Brain microvascular endothelial cell (primary cell): ENCODE data around the gene TDRKH.

Experiments used
- DNase-seq: peaks from one replicate; pipeline ENCODE4 v3.0.0-alpha.2; 2020
- H3K27ac ChIP-seq: fragments of 250-450 bp; sonication (Bioruptor Pico); 2 replicates; pipeline ENCODE4 v1.5.1; 2020; ENCODE audit warnings: mild to moderate bottlenecking, moderate library complexity
- H3K27me3 ChIP-seq: fragments of 250-450 bp; sonication (Bioruptor Pico); replicated peaks from 2 replicates; pipeline ENCODE4 v1.5.1; 2020; ENCODE audit warnings: mild to moderate bottlenecking
- H3K36me3 ChIP-seq: fragments of 250-450 bp; sonication (Bioruptor Pico); replicated peaks from 2 replicates; pipeline ENCODE4 v1.5.1; 2020; ENCODE audit warnings: mild to moderate bottlenecking
- H3K4me3 ChIP-seq: 2 replicates; pipeline ENCODE4 v1.5.1; 2011; ENCODE audit warnings: low read depth, mild to moderate bottlenecking, control low read depth, low read length, moderate library complexity
- in situ Hi-C: cut with HindIII; loops from 2 replicates; pipeline ENCODE4 v1.10.0; 2017; ENCODE audit warnings: low sequenced_read_pairs, low pct_ligation_motif_present
- TF ChIP-seq, protein P1 (sequence below): IDR thresholded peaks from 2 replicates; pipeline ENCODE4 v1.5.1; 2011; ENCODE audit warnings: low read depth, mild to moderate bottlenecking, moderate library complexity, low read length, control low read depth, inconsistent platforms; ENCODE audit errors: missing control alignments

TDRKH gene

DNA sequence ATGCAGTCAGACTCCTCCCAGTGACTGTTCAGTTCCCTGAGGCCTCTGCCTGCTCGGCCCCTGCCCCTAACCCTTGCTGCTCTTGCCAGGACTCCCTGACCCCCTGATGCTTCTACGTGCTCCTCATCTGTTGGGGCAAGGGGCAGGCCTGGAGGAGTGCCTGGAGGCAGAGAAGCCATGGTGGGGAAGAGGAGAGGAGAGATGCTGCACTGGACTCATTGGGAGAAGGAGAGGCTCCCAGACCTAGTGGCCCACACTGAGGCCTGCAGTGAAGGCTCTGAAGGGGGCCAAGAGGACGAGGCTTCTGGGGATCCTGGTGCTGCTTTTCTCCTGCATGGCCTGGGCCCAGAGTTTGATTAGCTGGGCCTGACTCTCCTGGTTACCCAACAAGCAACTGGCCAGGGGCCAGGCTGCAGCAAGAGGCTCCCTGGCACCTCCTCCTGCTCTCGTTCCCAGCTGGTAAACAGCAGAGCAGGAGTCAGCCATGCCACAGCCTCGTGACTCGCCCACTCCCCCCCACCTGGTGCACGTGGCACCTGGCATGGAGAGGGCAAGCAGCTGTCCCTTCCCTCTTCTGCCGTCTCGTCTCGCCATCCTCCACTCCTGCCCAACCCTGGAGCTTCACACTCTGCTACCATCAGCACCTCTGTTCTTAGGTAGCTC is 42.1 kb upstream of the TDRKH start:
- in situ Hi-C loops = no loop called here

DNA sequence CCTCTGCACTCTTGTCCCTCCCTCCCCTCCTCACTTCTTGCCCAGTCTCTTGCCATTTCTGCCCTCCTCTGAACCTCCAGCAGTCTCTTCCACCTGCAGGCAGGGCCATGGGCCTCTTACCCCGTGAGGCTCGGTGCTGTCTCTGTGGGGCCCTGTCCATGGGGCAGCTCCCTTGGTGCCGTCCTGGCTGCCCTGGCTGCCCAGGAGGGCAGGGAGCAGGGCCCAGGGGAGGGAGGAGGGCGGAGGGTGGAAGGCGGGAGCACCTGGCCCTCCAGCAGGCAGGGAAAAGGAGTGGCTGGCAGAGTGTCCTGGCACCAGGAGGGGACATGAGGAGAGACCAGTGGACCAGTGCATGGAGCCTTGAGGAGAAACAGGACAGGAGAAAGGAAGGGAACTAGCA is 41.3 kb upstream of the TDRKH start, which contains the start of gene RORC:
TSS of gene RORC (minus strand) at position 198 of the 400 bp plus-strand sequence. CDS start at position 160, 38 bp downstream.
- H3K27ac ChIP-seq = no peak within 1 kb of the TSS
- no peaks in the 10 kb centered on the region for H3K27me3 ChIP-seq
- no peaks in the 10 kb centered on the region for H3K36me3 ChIP-seq
- TF ChIP-seq, protein P1, sequence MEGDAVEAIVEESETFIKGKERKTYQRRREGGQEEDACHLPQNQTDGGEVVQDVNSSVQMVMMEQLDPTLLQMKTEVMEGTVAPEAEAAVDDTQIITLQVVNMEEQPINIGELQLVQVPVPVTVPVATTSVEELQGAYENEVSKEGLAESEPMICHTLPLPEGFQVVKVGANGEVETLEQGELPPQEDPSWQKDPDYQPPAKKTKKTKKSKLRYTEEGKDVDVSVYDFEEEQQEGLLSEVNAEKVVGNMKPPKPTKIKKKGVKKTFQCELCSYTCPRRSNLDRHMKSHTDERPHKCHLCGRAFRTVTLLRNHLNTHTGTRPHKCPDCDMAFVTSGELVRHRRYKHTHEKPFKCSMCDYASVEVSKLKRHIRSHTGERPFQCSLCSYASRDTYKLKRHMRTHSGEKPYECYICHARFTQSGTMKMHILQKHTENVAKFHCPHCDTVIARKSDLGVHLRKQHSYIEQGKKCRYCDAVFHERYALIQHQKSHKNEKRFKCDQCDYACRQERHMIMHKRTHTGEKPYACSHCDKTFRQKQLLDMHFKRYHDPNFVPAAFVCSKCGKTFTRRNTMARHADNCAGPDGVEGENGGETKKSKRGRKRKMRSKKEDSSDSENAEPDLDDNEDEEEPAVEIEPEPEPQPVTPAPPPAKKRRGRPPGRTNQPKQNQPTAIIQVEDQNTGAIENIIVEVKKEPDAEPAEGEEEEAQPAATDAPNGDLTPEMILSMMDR = no peak
- H3K4me3 ChIP-seq = no peak within 1 kb of the TSS
- no peak for DNase-seq
- in situ Hi-C loops = no loop called here

More for the DNA sequence above, 42.1 kb upstream of the TDRKH start:
- H3K4me3 ChIP-seq = no peak overlapping the region
- no peak for DNase-seq
- H3K27ac ChIP-seq = no peak overlapping the region
- TF ChIP-seq, protein P1 = no peak
- H3K36me3 ChIP-seq = no peaks in the 10 kb centered on the region
- H3K27me3 ChIP-seq = no peaks in the 10 kb centered on the region

DNA sequence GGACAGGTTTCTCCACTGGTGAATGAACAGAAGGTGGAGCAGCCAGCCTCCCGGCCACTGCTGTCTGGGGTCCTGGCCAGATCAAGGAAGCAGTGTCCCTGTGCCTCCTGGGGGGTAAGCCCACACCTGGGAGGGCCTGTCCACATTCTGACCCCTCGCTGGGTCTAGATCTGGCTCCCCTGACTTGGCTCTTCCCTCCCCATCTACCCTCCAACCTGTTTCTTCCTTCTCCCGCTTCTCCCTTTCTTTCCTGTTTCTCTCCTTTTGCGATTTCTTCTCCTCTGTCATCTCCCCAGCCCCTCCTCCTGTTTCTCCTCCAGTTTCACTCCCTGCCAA is 40.9 kb upstream of the TDRKH start:
- Histone ChIP-seq H3K36me3 (no peaks in the 10 kb centered on the region), H3K4me3 (no peak overlapping the region), H3K27me3 (no peaks in the 10 kb centered on the region), H3K27ac (no peak overlapping the region)
- in situ Hi-C loops = no loop called here
- TF ChIP-seq, protein P1 = no peak
- DNase-seq = no peak

DNA sequence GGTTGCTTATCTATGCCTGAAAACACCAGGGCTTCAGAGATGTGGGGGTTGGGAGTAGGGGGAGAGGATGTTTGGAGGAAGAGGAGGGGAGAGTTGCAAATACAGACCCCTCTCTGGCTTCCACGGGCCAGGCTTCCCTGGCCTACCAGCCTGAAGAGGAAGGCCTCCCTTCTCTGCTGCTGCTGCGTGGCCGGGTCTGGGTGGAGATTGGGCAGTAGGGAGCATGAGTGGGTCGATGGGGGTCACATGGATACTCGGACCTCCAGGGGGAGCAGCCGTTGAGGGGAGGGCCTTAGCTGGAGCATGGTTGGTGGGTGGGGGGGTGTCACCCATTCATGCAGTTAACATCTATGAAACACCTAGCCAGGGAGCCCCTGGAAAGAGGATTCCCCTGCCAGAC is 39.8 kb upstream of the TDRKH start:
- in situ Hi-C loops = no loop called here
- H3K36me3 ChIP-seq = no peaks in the 10 kb centered on the region
- H3K4me3 ChIP-seq = no peak overlapping the region
- no peak overlapping the region for H3K27ac ChIP-seq
- no peaks in the 10 kb centered on the region for H3K27me3 ChIP-seq
- no peak for DNase-seq
- TF ChIP-seq, protein P1 = no peak

DNA sequence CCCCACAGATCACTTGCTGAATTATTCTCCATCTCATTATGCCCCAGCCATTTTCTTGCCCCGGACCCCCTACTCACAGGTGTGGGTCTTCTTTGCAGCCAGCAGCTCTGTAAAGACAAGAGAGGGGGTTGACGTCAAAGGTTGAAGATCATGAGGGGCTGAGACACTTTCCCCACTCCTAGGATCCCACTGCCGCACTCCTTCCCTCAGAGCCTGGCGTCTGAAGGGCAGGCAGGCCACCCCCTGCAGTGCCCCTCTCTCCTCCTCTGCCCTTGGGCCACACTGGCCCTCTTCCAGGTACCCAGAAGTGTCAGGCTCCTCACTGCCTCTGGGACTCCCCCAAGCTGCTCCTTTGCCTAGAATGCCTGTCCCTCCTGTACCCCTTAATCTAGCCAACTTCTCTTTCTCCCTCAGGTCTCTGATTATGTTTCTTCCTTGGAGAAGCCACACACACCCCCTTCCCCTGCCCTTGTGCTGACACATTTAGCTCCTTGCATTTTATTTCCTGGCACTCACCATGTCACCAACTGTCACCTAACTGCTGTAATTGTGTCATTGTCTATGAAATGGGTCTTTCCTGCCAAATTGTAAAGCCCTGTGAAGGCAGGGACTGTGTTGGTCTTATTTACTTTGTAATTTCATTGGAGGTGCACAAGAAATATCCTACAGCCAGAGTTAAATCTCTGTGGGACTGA is 39.2 kb upstream of the TDRKH start:
- H3K27me3 ChIP-seq = no peaks in the 10 kb centered on the region
- no peak for DNase-seq
- H3K27ac ChIP-seq = no peak overlapping the region
- in situ Hi-C loops = no loop called here
- no peaks in the 10 kb centered on the region for H3K36me3 ChIP-seq
- TF ChIP-seq, protein P1 = no peak
- H3K4me3 ChIP-seq = no peak overlapping the region
